ENCODE measurements around the gene RNF225.
"Not testable (repeated sequence)": the region's sequence is repeated elsewhere in the genome, so short reads cannot be mapped to it uniquely, and the experiment has no call there.

RNF225 gene
- total RNA-seq = 0.83 to 1.2 reads per million in 2 donors

DNA sequence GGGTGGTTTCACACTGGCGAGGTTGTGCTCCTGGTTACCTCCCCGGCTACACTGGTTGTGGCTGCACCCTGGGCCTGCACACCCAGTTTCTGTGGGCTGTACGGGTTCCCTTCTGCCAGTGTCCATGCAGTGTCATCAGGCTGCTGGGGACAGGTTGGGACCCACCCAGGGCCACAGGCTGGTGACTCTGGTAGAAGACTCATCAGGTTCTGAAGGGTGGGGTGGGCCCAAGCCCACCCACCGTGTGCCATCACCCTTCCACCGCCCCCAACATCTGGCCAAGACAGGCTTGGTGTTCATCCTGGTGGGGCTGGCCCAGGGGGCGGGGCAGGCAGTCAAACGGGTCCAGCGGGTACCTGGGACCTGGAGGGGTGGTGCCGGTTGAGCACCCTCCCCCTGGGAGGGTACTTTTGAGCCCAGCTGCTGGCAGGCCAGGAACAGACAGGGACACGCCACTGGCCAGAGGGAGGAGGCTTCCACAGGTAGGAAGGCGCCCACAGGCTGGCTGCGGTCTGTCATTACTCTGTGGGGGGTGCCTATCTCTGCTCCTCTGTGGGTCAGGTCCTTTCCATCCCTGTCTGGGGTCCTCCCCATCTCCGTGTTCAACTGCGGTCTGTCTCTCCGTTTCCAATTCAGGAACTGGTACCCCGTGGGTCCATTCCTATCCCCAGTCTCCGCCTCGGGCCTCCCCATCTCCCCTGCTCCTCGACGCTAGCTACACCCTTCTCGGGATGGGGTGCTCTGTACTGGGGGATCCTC is at the start of gene RNF225:
Gene RNF225 (plus strand): TSS at position 437 of the 759 bp plus-strand sequence. CDS start 434 bp downstream, outside the sequence.
- no peak for DNase-seq

GRCh38 chr19:58346961-58347929 is 48.2 kb upstream of the RNF225 start:
- no peak for DNase-seq

- not testable (repeated sequence) for DNase-seq
These were observed 47.4 kb upstream of the RNF225 start for GRCh38 chr19:58348080-58348479.

GRCh38 chr19:58349590-58349989 is 45.9 kb upstream of the RNF225 start:
- no peak for DNase-seq

DNA sequence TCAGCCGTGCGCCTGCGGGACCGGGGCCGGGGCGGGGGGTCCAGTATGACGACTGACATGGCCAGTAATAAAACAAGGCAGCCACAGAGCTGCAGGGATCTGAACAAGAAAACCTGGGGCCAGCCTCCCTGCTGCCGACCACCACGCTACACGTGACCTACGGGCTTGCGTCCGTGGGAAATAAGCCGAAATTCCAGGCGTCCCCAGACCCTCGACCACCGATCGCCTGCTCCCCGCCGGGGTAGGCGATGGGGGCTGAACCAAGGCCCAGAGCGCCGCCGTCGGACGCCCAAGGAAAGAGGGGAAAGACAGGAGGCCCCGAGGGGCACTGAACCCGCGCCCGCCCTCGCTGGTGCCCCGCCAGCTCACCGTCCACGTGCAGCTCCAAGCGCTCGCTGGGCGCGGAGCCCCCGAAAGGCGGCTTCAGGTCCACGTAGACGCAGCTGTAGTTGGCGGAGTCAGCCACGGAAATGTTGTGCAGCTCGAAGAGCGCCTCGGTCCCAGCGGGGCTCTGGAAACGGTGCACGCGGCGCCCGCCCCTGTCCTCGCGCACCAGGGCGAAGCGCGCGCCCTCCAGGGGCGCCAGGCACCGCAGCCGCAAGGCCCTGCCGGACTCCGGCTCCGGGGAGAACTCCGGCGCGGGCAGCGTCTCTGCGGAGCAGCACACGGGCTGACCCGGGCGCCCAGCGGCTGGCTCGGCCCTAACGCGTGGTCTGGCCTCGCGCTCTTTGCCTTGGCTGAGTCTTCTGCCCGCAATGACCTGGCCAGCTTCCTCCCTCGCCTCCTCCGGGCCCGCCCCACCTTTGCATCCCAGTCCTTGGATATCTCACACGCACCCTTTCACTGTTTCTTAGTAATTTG is 45.2 kb upstream of the RNF225 start:
- no peak for DNase-seq

- no peak for DNase-seq
These were observed 44.4 kb upstream of the RNF225 start for GRCh38 chr19:58350871-58351557.

- no peak for DNase-seq
These were observed 43.9 kb upstream of the RNF225 start for GRCh38 chr19:58351558-58351878.

DNA sequence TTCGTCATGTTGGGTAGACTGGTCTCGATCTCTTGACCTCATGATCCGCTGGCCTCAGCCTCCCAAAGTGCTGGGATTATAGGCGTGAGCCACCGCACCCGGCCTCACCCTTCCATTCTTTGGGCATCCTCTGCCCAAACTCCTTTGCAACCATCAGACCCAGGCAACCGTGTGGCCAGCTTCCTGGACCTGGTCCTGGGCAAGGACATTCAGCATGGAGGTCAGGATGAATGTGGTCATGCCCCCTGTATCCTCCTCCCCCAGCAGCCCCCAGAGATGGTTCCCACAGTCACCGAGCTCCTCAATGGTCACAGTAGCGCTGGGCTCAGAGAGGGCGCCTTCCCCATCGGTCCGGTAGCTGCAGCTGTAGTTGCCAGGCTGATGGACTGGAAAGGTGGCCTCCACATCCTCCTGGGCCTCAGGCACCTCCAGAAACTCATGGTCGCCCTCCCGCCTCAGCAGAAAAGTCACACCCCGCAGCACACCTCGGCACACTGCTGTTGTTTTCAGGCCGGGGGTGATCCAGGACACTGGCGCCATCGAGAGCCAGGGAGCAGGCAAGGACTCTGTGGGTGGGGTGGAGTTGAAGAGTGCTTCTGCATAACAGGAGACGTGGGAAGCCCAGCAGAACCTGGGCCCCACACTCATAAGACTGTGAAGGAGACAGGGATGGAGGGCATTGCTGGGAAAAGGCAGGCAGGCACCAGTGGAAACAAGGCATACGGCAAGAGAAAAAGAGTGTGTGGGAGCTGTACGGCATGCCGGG is 43.3 kb upstream of the RNF225 start:
- DNase-seq = no peak

- DNase-seq = no peak
These were observed 42.4 kb upstream of the RNF225 start, which contains the start of gene A1BG for GRCh38 chr19:58352760-58353671. TSS of gene A1BG (minus strand) at chr19:58353492. CDS start at chr19:58353437, 55 bp downstream.

DNA sequence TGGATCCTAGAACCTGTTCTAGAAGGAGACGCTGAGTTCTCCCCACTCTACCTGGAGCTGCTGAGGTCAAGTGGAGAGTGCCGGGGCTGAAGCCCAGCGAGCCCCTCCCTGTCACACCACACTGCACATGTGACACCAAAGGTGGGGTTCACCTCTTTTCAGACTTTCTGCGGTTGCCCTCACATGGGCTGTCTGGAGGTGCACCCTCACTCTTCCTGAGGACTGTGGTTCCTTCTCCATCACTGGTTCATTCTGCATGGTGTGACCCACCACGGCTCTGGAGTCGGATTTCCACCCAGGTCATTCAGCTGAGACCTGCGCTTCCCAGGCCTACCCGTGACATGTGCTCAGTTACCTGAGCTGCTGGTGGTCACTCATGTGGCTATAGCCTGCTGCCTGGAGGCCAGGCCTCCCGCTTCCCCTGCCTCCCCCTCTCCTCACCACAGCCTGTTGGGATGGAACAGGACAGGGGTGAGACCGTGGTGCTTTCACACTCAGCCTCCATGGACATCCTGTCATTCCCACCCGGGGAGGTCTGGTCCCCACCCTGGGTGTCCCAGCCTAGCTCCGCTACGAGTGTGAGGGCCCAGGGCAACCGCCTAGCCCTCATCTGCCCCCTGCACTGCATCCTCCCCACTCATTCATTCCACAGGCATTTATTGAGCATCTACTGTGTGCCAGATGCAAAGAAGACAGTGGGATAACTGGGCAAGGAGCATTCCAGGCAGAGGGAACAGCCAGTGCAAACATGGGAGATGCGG is 41.6 kb upstream of the RNF225 start:
- DNase-seq = no peak

DNA sequence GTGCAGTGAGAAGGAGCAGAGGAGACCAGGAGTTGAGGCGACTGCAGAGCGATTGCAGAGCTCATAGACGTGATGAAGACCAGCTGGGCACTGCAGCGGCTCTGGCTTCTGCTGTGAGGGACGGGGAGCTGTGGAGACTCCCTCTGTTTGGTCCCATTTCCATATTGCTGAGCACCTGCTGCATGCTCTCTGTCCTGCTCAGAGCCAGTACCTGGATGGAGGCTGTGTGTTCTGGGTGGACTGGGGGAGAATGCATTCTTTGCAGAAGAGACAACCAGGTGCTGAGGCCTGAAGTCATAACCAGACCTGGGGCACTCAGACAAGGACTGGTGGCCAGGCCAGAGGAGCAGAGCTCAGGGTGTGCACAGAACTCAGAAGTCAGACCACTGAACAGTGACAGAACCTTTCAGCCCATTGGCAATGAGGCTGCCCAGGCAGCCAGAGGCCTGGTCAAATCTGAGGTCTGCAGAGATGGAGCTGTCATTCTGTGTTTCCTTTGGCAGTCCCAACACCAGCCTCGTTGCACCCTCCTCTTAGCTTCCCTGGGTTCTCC is 40.9 kb upstream of the RNF225 start:
- DNase-seq = no peak

DNA sequence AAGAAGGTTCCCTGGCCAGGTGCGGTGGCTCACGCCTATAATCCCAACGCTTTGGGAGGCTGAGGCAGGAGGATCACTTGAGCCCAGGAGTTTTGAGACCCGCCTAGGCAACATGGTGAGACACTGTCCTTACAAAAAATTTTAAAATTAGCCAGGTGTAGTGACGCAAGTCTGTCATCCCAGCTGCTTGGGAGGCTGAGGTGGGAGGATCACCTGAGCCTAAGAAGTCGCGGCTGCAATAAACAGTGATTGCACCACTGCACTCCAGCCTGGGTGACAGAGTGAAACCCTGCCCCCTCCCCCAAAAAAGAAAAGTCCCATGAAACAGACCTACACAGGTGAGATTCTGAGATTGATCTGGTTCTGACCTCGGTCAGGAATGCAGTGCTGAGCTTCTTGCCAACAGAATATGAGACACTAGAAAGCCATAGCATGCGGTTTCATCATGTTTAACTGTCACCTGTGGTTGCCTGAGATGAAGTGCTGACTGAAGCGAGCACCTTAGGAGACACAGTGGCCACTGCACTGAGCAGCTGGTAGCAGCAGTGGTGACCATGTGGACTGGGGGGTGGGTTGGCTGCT is 40.1 kb upstream of the RNF225 start:
- DNase-seq = no peak

- no peak for DNase-seq
These were observed 39.3 kb upstream of the RNF225 start for GRCh38 chr19:58355908-58356765.

DNA sequence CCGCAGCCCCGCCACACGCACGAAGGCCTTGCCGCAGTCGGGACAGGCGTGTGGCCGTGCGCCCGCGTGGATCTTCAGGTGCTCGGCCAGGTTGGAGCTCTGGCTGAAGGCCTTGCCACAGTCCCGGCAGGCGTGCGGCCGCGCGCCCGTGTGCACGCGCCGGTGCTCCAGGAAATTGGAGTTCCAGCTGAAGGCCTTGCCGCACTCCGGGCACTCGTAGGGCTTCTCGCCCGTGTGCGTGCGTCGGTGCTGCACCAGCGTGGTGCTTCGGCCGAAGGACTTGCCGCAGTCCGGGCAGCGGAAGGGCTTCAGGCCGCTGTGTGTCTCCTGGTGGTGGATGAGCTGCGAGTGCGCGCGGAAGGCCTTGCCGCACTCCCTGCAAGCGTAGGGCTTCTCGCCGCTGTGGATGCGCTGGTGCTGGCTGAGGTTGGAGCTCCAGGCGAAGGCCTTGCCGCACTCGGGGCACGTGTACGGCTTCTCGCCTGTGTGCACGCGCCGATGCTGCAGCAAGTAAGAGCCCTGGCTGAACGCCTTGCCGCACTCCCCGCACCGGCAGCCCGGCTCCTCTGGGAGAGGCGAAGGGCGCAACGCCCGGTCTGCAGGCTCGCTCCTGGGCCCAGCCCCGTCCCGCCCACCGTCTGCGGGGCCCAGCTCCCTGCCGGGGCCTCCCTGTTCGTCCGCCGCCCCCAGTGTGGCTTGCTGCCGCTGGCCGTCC is 38.5 kb upstream of the RNF225 start:
- no peak for DNase-seq

GRCh38 chr19:58357481-58358145 is 37.8 kb upstream of the RNF225 start:
- DNase-seq = no peak

- no peak for DNase-seq
These were observed 33.6 kb upstream of the RNF225 start for GRCh38 chr19:58361900-58362271.
